Measurements from ENCODE around the gene GSN.

Gene GSN

DNA sequence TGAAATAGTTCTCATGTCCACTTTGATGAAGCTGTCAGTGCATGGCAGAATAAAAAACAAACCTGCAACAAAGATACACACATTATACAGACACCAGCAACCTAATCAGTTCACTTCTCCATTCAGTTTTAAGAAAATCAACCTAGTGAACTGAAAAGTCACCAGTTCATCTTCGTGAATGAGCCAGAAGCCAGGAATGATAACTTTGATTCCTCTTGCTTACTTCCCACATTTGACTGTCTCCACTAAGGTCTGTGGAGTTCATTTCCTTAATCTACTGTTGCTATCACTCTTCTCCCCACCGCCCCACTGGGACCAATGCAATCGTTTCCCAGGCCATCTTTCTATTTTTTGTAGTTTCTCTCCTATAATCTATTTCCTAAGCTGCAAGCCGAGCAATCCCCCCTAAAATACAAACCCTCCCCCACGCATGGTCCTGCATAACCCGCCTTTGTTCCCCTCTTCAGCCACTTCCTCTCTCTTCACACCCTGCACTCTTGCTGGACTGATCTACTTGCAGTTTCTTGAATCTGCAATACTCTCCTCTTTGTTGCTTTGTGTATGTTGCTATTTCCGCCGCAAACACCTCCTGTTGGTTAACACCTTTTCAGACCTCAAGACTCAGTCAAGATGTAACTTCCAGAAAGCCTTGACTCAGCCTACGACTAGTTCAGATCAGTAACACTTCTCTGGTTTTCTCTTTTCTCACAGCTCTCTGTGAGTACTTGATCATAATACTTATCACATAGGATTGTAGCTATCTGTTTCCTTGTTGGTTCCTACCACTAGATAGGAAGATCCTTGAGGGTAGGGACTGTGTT, 85.5 kb downstream of the GSN start:
- DNase-seq (ENCODE audit: low spot score): no peak

DNA sequence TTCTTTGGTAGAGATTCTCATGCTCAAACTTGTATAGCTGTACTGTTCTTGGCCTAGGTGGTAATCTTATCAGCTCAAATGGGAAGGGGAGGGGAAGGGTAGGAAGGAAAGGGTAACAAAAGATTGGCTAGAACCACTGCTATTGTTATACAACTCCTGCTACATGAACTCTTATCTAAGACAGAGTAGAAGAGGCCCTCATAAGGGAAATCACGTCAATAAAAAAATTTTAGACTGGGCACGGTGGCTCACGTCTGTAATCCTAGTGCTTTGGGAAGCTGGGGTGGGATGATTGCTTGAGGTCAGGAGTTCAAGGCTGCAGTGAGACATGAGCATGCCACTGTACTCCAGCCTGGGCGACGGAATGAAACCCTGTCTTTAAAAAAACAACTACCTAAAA, 86.2 kb downstream of the GSN start:
- no peak for DNase-seq (ENCODE audit: low spot score)

DNA sequence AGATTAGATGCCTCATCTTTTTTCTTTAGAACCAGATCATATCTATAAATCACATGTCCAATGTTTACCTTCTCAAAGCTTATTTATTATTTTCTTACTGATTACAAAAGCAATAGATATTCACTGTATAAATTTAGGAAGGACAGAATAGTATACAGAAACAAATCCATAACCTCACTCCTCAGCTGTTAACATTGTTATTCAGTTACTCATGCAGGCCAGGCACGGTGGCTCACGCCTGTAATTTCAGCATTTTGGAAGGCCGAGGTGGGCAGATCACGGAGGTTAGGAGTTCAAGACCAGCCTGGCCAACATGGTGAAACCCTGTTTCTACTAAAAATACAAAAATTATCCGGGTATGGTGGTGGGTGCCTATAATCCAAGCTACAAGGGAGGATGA, 86.8 kb downstream of the GSN start:
- no peak for DNase-seq (ENCODE audit: low spot score)

DNA sequence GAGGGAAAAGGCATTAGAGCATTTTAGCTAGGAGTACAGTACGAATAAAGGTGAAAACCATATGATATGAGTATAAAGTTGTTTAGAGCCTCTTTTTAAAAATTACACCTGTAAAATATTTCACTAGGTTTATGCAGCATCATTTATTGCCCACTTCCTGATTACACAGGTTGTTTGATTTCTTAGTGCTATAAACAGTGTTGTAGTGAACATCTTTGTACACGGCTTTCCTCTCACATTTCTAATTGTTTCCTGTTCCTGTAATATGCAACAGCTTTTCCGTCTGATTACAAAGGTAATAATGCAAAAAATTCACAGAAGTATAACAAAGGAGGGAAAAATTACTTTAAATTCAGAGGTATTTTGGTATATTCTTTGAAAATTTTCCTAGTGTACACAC, 89.0 kb downstream of the GSN start:
- DNase-seq (ENCODE audit: low spot score): no peak

DNA sequence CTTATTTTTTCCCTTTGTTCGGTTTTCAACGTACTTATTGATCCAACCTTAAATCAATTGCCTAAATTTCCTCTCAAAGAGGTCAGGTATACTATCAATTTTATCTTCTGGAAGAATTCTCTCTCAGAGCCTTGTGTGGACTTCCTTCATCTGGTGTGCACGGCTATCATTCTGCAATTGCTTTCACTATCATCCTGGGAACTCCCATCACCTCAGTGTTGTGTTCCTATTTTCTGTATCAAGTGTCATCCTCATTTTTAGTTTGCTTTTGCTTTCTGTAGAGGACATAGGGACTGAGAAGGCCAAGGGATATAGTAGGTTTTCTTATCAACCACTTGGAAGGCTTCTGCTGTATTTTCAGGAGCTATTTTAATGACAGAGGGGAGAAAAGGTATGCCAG, 90.8 kb downstream of the GSN start:
- no peak for DNase-seq (ENCODE audit: low spot score)

DNA sequence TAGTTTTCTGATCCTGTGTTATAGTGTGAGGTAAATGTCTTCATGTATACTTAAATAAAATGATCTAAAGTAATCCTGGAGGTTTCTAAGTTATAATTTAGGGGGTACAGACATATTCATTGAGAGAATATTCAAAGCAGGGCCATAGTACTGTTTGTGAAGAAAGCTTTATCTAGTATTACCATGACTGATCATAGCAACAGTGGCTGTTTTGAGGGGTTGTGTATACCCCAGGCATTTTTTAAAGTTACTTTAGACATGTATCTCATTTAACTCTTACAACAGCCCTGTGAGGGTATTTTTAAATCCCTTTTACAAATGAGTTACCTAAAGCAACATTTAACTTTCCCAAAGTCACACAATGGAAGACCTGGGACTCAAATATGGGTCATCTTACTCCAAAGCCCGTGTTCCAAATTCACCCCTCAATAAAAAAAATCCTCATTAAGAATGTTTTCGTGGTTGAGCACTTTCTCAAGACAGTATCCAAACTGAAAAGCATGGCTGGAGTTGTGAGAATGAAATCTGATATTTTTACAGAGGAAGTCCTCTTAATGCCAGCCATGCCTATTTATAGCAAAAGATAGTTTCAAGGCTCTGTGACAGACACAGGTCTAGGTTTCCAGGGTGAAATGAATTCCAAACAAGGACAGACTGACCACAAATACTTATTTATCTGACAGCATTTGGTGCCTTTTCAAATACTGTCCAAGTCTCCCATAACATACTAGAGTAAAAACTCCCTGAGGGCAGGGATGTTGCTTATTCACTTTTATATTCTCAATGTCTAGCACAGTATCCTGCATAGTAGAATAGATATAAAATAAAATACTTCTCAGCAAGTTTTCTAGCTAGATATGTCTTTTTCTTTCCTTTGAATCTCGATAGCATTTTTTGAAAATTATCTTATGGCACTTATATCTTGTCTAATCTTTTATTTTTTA, 91.7 kb downstream of the GSN start:
- DNase-seq (ENCODE audit: low spot score): no peak

DNA sequence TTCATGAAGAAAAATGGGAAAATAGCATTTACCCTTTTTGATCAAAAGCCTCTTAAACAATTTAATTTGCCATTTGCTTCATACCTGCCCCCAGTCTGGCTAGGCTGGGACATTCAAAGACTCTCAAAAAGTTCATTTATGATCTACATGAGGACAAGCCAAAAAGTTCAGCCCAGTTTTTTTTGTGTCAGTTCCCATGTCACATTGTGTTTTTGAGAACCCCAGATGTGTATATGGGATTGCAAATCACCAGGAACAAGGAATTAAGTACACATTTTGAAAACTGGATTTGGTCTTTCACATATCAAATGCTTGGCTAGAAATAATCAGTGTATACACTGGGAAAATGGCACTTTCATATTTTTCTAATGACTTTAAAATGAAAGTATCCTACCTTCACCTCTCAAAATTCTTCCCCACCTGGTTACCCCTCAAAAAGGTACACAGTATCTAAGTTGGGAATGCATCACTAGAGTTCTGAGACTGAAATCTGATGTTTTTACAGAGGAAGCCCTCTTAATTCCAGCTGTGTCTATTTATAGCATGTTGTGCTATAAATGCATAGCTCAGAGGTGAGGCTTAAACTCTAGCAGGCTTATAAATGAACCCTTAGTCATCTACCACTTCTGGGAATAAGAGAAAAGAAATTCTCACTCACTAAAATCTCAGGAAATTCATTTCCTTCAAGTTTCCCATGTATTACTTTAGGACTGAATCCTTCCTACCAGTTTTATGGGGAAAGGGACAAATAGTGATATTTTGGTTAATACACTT, 92.8 kb downstream of the GSN start:
- DNase-seq (ENCODE audit: low spot score): no peak

DNA sequence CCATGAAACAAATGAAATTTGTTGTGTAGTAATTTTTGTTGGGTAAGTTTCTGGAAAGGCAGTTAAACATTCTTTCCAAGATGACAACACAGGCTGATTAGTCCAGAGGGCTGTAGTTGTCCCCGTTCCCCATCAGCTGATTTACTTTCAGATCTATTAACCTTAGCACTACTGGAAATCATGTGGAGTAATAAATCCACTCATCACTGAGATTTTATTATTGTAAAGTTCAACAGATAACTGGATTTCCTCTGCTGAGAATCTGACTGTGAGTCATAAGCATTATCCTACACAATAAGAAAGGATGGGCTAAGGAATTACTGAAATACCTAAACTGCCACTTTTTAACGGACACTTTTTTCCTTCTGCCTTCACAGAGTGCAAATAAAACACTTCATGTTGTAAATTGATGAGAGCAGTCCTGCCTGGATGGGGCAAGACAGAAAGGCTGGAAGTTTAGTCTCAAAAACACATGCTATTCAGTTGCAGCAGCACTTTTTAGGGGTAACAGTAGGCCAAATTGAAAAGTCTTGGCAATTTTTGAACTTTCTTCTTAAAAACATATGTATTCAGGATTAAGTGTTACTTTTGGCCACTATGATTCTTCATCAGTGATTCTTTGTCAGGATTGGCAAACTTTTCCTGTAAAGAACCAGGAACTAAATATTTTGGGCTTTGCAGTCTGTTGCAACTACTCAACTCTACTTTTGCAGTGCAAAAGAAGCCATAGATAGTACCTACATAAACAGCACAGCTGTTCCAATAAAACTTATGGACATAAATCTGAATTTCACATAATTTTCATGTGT, 95.1 kb downstream of the GSN start:
- DNase-seq (ENCODE audit: low spot score): no peak

DNA sequence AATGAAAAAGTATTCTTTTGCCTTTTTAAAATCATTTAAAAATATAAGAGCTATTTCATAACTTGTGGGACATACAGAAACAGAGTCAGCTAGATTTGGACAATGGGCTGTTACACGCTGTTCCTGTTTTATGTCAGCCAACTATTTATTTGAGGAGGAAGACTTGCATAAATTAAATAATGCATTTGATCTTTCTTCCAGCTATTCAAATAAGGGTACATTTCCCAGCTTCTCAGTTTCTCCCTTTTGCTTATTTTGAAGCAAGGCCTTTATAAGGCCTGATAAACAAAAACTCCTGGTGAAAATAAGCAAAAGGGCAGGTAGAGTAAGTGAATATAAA, 95.6 kb downstream of the GSN start:
- no peak for DNase-seq (ENCODE audit: low spot score)

DNA sequence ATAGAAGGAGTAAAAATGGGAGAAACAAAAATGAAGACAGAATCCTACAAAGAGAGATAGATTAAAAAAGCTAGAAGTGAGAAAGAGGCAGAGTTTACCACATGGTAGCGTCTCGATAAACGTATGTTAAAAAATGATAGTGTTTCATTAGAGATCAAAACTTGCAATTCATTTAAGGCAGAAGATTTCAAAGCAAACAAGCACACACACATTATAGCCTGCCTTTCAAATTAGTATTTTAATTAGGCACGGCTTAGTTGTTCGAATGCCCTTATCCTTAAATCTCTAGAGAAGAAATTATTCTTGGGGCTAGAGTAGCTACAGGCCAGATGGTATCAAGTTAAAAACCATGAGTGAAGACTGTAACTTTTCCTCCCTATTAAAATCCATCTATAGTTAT, 96.1 kb downstream of the GSN start:
- DNase-seq (ENCODE audit: low spot score): no peak

DNA sequence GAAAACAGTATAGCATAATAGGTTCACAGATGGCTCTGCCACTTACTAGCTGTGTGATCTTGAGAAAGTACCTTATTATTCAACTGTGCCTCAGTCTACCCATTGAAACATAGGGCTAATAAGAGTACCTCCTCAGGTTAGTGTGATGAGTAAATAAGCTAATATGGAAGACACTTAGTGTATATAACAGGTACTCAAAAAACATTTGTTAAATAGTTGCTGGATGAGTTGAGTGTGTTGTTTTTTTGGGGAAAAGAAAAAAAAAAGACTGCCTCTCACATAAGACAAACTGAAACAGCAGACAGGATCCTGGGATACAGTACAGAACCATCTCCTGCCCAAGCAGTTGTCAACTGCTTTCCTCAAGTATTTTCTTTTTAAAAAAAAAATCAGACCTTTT, 96.9 kb downstream of the GSN start:
- DNase-seq (ENCODE audit: low spot score): no peak

DNA sequence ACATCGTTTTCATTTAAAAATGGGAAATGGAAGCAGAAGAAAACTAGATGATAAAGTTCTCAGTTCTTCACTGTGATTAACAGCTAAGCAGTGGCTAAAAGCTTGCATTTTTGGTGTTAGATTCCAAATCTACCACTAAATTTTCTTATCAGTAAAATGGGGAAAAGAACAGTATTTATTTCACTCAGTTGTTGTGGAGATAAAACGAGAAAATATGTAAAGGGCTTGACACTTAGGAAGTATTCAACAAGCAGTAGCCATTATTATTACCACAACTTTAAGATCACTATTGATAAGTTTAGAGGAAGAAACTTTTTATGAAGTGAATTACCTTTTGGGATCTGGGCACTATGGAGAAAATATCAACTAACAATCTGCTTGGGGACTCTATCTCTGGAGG, 97.6 kb downstream of the GSN start:
- no peak for DNase-seq (ENCODE audit: low spot score)

DNA sequence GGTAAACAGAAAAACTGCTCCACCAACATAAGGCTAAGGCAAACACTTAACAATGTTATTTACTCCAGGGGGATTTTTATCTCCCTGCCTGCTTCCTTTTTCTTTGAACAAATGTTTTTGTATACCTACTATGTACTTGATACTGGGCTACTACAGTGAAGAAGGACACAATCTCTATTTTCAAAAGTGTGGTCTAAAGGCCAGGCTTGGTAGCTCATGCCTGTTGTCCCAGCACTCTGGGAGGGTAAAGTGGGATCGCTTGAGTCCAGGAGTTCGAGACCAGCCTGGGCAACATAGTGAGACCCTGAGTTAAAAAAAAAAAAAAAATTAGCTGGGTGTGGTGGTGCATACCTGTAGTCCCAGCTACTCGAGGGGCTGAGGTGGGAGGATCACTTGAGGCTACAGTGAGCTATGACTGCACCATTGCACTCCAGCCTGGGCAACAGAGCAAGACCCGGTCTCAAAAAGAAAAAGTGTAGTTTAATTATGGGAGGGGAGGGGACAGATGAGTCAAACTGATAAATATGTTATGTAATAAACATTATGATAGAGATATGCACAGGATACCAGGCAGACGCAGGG, 98.7 kb downstream of the GSN start:
- no peak for DNase-seq (ENCODE audit: low spot score)

DNA sequence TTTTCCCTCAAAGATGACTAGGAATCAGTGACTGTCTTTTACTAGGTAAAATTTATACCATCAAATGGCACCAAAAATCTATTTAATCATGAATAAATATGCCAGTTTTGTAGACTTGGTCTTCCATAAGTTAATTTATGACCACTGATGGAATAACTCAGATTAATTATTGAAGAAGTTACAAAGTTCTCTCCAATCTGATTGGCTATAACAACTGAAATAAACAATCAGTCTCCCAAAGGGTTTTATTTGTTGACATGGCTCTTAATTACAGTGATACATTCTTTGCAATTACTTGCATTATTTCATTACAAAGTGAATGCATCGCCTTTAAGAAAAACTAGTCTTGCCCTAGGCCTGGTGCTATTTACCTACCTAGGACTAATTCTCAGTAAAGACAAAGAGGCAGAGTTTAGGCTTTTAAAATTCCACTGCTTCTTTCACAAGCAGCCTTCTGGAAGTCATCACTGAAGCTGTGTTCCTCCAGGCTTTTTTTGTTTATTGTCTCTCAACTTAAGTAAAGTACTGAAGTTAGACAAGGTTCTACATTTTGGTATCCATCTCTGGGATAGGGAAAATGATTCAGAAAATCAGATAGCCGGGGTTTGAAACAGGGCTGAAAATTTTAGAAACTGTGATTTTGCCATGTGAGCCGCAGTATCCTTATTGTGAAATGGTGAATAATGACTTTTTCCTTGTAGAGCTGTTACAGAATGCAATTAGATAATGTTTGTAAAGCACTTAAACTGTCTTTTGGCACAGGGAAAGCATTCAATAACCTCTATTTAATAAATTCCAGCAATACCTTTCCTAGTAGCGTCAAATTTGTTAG, 99.6 kb downstream of the GSN start:
- DNase-seq (ENCODE audit: low spot score): no peak

DNA sequence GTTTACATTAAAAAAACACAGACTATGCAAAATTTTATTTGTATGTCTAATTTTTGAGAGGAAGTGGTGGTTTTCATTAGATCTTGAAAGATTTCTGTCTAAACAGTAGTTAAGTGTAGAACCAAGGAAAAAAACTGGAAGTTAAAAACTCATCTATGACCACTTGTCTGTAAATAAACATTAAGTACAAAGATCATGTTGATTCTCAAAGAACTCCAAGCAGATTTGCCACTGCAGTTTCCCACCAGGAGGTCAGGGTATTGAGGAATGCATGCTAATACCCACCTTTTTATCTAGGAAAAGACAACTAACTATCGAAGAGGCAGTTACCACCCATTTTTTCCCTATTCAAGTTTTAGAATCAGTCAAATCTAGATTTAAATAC, 100.2 kb downstream of the GSN start:
- no peak for DNase-seq (ENCODE audit: low spot score)

DNA sequence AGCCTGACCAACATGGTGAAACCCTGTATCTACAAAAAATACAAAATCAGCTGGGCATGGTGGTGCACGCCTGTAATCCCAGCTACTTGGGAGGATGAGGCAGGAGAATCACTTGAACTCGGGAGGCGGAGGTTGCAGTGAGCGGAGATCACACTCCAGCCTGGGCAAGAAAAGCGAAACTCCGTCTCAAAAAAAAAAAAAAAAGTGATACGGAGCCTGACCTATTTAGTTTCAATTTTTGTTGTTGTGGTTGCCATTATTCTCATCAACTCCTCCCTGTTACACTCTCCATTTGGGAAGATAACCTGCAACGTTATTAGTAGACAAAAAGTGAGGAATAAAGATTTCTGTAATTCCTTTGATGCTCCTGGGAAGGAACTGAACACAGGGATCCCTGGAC, 100.8 kb downstream of the GSN start:
- DNase-seq (ENCODE audit: low spot score): no peak

DNA sequence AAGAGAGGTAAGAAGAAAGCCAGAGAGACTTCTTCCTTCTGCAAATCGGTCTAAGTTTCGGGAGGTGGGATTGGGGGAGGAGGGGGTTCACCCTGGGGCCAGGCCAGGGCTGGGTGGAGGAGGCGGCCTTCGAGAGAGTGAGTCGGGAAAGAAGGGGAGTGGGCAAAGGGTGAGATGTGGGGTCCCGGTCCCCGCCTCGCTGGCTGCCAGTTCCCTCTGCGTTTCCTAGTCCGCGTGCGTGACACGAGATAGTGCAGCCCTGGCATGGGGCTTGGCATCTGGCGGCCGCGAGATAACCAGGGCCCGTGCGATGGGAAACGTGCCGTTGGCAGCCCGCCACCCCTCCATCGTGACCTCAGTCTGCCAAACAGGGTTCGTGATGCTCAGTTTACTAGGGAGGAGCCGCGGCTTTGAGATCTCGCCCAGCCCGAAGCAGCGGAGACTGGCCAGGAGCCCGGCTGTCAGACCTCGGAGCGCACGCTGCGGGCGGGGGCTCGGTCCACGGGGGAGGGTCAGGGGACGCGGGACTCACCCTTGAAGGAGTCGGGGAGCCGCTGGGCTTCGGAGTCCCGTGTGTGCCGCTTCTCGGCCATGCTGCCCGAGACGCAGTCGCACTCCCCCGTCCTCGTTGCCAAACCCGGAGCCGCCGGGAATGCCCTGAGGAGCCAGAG, 101.8 kb downstream of the GSN start, which contains the start of gene STOM:
STOM (minus strand) TSS at position 656 of the 671 bp plus-strand sequence; CDS start at position 593, 63 bp downstream.
- no peak for DNase-seq (ENCODE audit: low spot score)

DNA sequence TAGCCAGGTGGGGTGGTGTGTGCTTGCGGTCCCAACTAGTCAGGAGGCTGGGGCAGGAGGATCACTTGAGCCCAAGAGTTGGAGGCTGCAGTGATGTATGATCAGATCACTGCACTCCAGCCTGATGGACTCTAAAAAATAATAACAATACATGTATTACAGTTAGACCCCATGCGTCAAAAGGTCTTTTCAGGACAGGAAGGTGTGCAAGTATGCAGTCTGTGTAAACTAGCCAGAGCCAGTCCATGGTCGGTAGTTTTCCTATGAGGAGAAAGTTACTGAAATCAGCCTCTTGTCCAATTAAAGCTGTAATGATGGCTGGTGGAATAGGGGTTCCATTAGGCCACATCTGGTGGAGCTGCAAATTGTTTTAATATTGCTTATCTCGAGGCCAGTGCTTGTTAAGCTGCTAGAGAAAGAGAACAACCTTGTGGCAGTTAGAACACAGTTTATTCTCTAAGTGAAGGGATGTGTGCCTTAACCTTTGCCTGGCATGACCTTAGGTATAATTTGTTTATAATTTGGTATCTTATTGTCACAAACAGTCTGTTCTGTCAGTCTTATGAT, 103.6 kb downstream of the GSN start:
- DNase-seq (ENCODE audit: low spot score): no peak

DNA sequence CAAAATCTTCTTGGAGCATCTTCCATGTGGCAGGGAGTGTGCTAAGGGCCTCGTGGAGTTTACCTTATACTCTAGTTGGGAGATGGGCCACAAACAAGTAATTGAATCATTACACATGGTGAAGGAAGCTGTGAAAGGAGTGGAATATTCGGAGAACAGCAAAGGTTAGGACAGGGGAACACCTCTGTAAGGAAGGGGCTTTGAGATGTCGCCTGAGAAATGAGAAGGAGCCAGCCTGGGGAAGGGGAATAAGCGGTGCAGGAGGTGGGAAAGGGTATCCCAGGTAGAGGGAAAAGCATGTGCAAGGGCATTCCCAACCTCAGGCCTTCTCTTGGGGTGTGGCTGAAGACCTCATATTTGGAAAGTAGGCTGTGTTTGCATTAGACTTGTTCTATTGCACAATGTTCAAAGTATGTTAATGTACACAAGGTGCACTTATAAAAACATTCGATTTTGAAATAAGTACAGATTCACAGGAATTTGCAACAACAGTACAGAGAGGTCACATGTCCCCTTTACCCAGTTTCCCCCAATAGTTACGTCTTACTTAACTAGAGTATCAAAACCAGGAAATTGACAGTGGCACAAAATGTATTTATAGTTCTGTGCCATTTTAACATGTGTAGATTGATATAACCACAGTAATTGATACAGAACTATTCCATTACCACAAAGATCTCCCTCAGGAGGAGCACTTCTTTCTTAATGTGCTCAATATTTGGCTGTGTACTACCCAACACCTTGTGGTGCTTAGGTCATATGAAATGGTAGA, 104.5 kb downstream of the GSN start:
- DNase-seq (ENCODE audit: low spot score): no peak
